ENCODE measurements around the gene CR2. TPM values are rescaled to one million over a fixed set of nuclear protein-coding genes. Genes with fewer than 3 reads are reported as not detected.

Gene CR2
- total RNA-seq, 1 donor from 2014 or later = 0.12 TPM

GRCh38 chr1:207500306-207500705 lies 46.2 kb downstream of the CR2 start:
- DNase-seq = no peak
- H3K36me3 ChIP-seq = no peaks in the 10 kb centered on the region
- H3K27ac ChIP-seq = no peak overlapping the region
- intact Hi-C loops (cut with DNase I) = no loop called here
- H3K9me3 ChIP-seq = no peaks in the 10 kb centered on the region
- H3K4me3 ChIP-seq = no peak overlapping the region
- peaks cover 46% of the 10 kb centered on the region for H3K27me3 ChIP-seq
- no peak for TF ChIP-seq CTCF (IDR thresholded peaks at IDR 0.05)
- ATAC-seq = no peak
- H3K4me1 ChIP-seq = peaks cover 10% of the 10 kb centered on the region

- H3K9me3 ChIP-seq = no peaks in the 10 kb centered on the region
- intact Hi-C loops (cut with DNase I) = no loop called here
- no peak for ATAC-seq
- H3K27me3 ChIP-seq = peaks cover 46% of the 10 kb centered on the region
- no peak overlapping the region for H3K27ac ChIP-seq
- H3K4me3 ChIP-seq = no peak overlapping the region
- H3K4me1 ChIP-seq = peaks cover 10% of the 10 kb centered on the region
- no peak for TF ChIP-seq CTCF (IDR thresholded peaks at IDR 0.05)
- no peak for DNase-seq
- no peaks in the 10 kb centered on the region for H3K36me3 ChIP-seq
Observed at GRCh38 chr1:207501071-207501470, 46.9 kb downstream of the CR2 start.

GRCh38 chr1:207502726-207503125 lies 48.6 kb downstream of the CR2 start:
- no peak for ATAC-seq

GRCh38 chr1:207503950-207504349 lies 49.8 kb downstream of the CR2 start:
- H3K9me3 ChIP-seq = no peaks in the 10 kb centered on the region
- H3K4me1 ChIP-seq = no peaks in the 10 kb centered on the region
- no peak for TF ChIP-seq CTCF (IDR thresholded peaks at IDR 0.05)
- no peak for ATAC-seq
- DNase-seq = no peak
- H3K27ac ChIP-seq = no peak overlapping the region
- intact Hi-C loops (cut with DNase I) = no loop called here
- no peak overlapping the region for H3K4me3 ChIP-seq
- no peaks in the 10 kb centered on the region for H3K36me3 ChIP-seq
- H3K27me3 ChIP-seq = peaks cover 30% of the 10 kb centered on the region

More at GRCh38 chr1:207502726-207503125, 48.6 kb downstream of the CR2 start:
- Histone ChIP-seq H3K27me3 (peaks cover 31% of the 10 kb centered on the region), H3K4me1 (no peaks in the 10 kb centered on the region), H3K4me3 (no peak overlapping the region), H3K9me3 (no peaks in the 10 kb centered on the region), H3K36me3 (no peaks in the 10 kb centered on the region), H3K27ac (no peak overlapping the region)
- DNase-seq = no peak
- no peak for TF ChIP-seq CTCF (IDR thresholded peaks at IDR 0.05)
- intact Hi-C loops (cut with DNase I) = no loop called here

- Histone ChIP-seq H3K27me3 (peaks cover 30% of the 10 kb centered on the region), H3K9me3 (no peaks in the 10 kb centered on the region), H3K4me3 (no peak overlapping the region), H3K27ac (no peak overlapping the region), H3K36me3 (no peaks in the 10 kb centered on the region), H3K4me1 (no peaks in the 10 kb centered on the region)
- intact Hi-C loops (cut with DNase I) = no loop called here
- TF ChIP-seq CTCF (IDR thresholded peaks at IDR 0.05) = no peak
- no peak for ATAC-seq
- DNase-seq = no peak
Observed at GRCh38 chr1:207504438-207504837, 50.3 kb downstream of the CR2 start.

GRCh38 chr1:207510444-207510843 lies 56.3 kb downstream of the CR2 start:
- H3K4me1 ChIP-seq = no peaks in the 10 kb centered on the region
- H3K4me3 ChIP-seq = no peak overlapping the region
- ATAC-seq = no peak
- DNase-seq = no peak
- H3K27ac ChIP-seq = no peak overlapping the region
- intact Hi-C loops (cut with DNase I) = no loop called here
- H3K36me3 ChIP-seq = no peaks in the 10 kb centered on the region
- H3K9me3 ChIP-seq = no peaks in the 10 kb centered on the region
- no peak for TF ChIP-seq CTCF (IDR thresholded peaks at IDR 0.05)
- no peaks in the 10 kb centered on the region for H3K27me3 ChIP-seq

All from upper lobe of right lung (tissue), 1 donor.